Skeletal muscle tissue (tissue), 4 donors: ENCODE measurements around the gene GALNT11. TPM values are rescaled to one million over a fixed set of nuclear protein-coding genes. Genes with fewer than 3 reads are reported as not detected.

Source experiments
- H3K27ac ChIP-seq: one replicate; pipeline ENCODE4 v1.7.0; 2013; ENCODE audit warnings: mild to moderate bottlenecking, low read depth, low read length, inconsistent platforms
- H3K27me3 ChIP-seq, 3 donors: one replicate each; pipeline ENCODE4 v1.7.0; 2013; ENCODE audit warnings: low read length in 3 of 3; ENCODE audit not compliant: control insufficient read depth in 3 of 3, insufficient read depth in 3 of 3
- H3K36me3 ChIP-seq, 3 donors: one replicate each; pipeline ENCODE4 v1.7.0; 2013; ENCODE audit warnings: low read length in 3 of 3; ENCODE audit not compliant: control insufficient read depth in 3 of 3, insufficient read depth in 3 of 3
- H3K4me1 ChIP-seq, 3 donors: one replicate each; pipeline ENCODE4 v1.7.0; 2013; ENCODE audit warnings: low read length in 3 of 3, mild to moderate bottlenecking in 3 of 3; ENCODE audit not compliant: control insufficient read depth in 3 of 3, insufficient read depth in 3 of 3
- H3K4me3 ChIP-seq, 3 donors: one replicate each; pipeline ENCODE4 v1.7.0; 2013; ENCODE audit warnings: low read length in 3 of 3
- H3K9ac ChIP-seq, 3 donors: one replicate each; pipeline ENCODE4 v1.7.0; 2013; ENCODE audit warnings: low read length in 3 of 3, mild to moderate bottlenecking in 3 of 3, moderate library complexity in 2 of 3, low read depth in 1 of 3
- H3K9me3 ChIP-seq, 3 donors: one replicate each; pipeline ENCODE4 v1.7.0; 2013; ENCODE audit warnings: low read length in 3 of 3; ENCODE audit not compliant: control insufficient read depth in 3 of 3
- total RNA-seq: library from RNA; depleted of rRNA; stranded (reverse); fragments of >200 nt; gene quantifications from one replicate; pipeline ENCODE4 v1.2.3, GENCODE V29; 2014
- donor health status: Osteomylitis.

The GALNT11 gene
- total RNA-seq, 1 donor from 2014 or later: 19.8 TPM

GRCh38 chr7:152126741-152127140 is 101.3 kb downstream of the GALNT11 start:
- Histone ChIP-seq H3K9me3 (no peaks in the 10 kb centered on the region), H3K4me1 (no peaks in the 10 kb centered on the region), H3K4me3 (no peak overlapping the region), H3K9ac (no peak overlapping the region), H3K27me3 (no peaks in the 10 kb centered on the region), H3K36me3 (peaks cover 20 to 56% (median 50%) of the 10 kb centered on the region in 3 donors), H3K27ac (no peak overlapping the region)

- H3K27ac ChIP-seq: no peak overlapping the region
- no peaks in the 10 kb centered on the region for H3K9me3 ChIP-seq
- H3K27me3 ChIP-seq: no peaks in the 10 kb centered on the region
- H3K9ac ChIP-seq: no peak overlapping the region
- no peak overlapping the region for H3K4me3 ChIP-seq
- H3K36me3 ChIP-seq: peaks cover 22 to 55% (median 53%) of the 10 kb centered on the region in 3 donors
- no peaks in the 10 kb centered on the region for H3K4me1 ChIP-seq
These were observed 101.8 kb downstream of the GALNT11 start for GRCh38 chr7:152127229-152127628.

GRCh38 chr7:152128252-152128651 is 102.8 kb downstream of the GALNT11 start:
- Histone ChIP-seq H3K27me3 (no peaks in the 10 kb centered on the region), H3K4me1 (no peaks in the 10 kb centered on the region), H3K9me3 (no peaks in the 10 kb centered on the region), H3K4me3 (no peak overlapping the region), H3K27ac (no peak overlapping the region), H3K9ac (no peak overlapping the region), H3K36me3 (peaks cover 23 to 54% (median 51%) of the 10 kb centered on the region in 3 donors)

- Histone ChIP-seq H3K36me3 (peaks cover 24 to 55% (median 52%) of the 10 kb centered on the region in 3 donors), H3K27ac (no peak overlapping the region), H3K4me3 (no peak overlapping the region), H3K9ac (no peak overlapping the region), H3K27me3 (no peaks in the 10 kb centered on the region), H3K4me1 (no peaks in the 10 kb centered on the region), H3K9me3 (no peaks in the 10 kb centered on the region)
These were observed 103.4 kb downstream of the GALNT11 start for GRCh38 chr7:152128741-152129461.

GRCh38 chr7:152129682-152130081 is 104.2 kb downstream of the GALNT11 start:
- Histone ChIP-seq H3K27ac (no peak overlapping the region), H3K9me3 (no peaks in the 10 kb centered on the region), H3K9ac (no peak overlapping the region), H3K4me3 (no peak overlapping the region), H3K27me3 (no peaks in the 10 kb centered on the region), H3K4me1 (no peaks in the 10 kb centered on the region), H3K36me3 (peaks cover 27 to 50% (median 48%) of the 10 kb centered on the region in 3 donors)

GRCh38 chr7:152130658-152131590 is 105.5 kb downstream of the GALNT11 start:
- H3K36me3 ChIP-seq: peaks cover 27 to 47% (median 44%) of the 10 kb centered on the region in 3 donors
- H3K4me3 ChIP-seq: no peak overlapping the region
- H3K27me3 ChIP-seq: no peaks in the 10 kb centered on the region
- H3K27ac ChIP-seq: no peak overlapping the region
- H3K9me3 ChIP-seq: no peaks in the 10 kb centered on the region
- H3K9ac ChIP-seq: no peak overlapping the region
- H3K4me1 ChIP-seq: no peaks in the 10 kb centered on the region

- Histone ChIP-seq H3K9me3 (no peaks in the 10 kb centered on the region), H3K36me3 (peaks cover 24 to 49% (median 43%) of the 10 kb centered on the region in 3 donors), H3K27me3 (no peaks in the 10 kb centered on the region), H3K27ac (no peak overlapping the region), H3K9ac (no peak overlapping the region), H3K4me1 (no peaks in the 10 kb centered on the region), H3K4me3 (no peak overlapping the region)
These were observed 106.6 kb downstream of the GALNT11 start for GRCh38 chr7:152131981-152132494.

GRCh38 chr7:152132812-152133211 is 107.3 kb downstream of the GALNT11 start:
- H3K4me1 ChIP-seq: peaks cover 0 to 3% (median 0%) of the 10 kb centered on the region in 3 donors
- no peak overlapping the region for H3K9ac ChIP-seq
- no peaks in the 10 kb centered on the region for H3K9me3 ChIP-seq
- peaks cover 30 to 52% (median 40%) of the 10 kb centered on the region in 3 donors for H3K36me3 ChIP-seq
- H3K27ac ChIP-seq: no peak overlapping the region
- H3K27me3 ChIP-seq: no peaks in the 10 kb centered on the region
- no peak overlapping the region for H3K4me3 ChIP-seq

- peaks cover 38 to 58% (median 46%) of the 10 kb centered on the region in 3 donors for H3K36me3 ChIP-seq
- no peak overlapping the region for H3K27ac ChIP-seq
- H3K9ac ChIP-seq: no peak overlapping the region
- H3K9me3 ChIP-seq: no peaks in the 10 kb centered on the region
- H3K4me3 ChIP-seq: no peak overlapping the region
- peaks cover 0 to 3% (median 0%) of the 10 kb centered on the region in 3 donors for H3K4me1 ChIP-seq
- H3K27me3 ChIP-seq: no peaks in the 10 kb centered on the region
These were observed 108.3 kb downstream of the GALNT11 start for GRCh38 chr7:152133804-152134203.
